HG02884 (cell line): Measurements from ENCODE around the gene LY6G6F.
"Not testable (repeated sequence)": the region's sequence is repeated elsewhere in the genome, so short reads cannot be mapped to it uniquely, and the experiment has no call there.

Source experiments
- ATAC-seq: cut with Tn5 transposase; IDR thresholded peaks from one replicate; pipeline ENCODE4 v1.9.1; 2021; ENCODE audit warnings: mild to moderate bottlenecking, moderate library complexity; ENCODE audit not compliant: unreplicated experiment

The LY6G6F gene

GRCh38 chr6:31701666-31702404 lies 4.8 kb upstream of the LY6G6F start:
- no peak for ATAC-seq

DNA sequence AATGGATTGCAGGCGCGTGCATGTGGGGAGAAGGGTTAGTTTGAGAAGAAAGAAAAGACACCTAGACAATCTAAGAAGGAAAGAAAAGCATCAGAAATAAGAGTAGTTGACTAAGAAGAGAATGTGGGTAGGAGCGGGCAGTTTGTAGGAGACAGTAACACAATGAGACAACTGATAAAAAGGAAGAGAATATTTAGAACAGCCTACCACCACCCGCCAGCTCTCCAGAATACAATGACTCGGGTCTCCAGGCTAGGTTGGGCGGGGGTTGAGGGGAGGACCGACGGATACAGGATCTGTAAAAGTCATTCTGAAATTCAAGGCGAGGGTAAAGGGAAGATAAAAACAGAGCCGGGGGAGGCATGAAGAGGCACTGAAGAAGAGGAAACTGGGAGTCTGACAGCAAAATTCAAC lies 4.3 kb upstream of the LY6G6F start:
- no peak for ATAC-seq

- peak; percentile 80 for ATAC-seq
These were observed 3.6 kb upstream of the LY6G6F start, which contains the start of gene ABHD16A for GRCh38 chr6:31702819-31703716. Gene ABHD16A, minus strand, starts transcription at chr6:31703324. Its CDS starts 43 bp downstream, at chr6:31703281.

DNA sequence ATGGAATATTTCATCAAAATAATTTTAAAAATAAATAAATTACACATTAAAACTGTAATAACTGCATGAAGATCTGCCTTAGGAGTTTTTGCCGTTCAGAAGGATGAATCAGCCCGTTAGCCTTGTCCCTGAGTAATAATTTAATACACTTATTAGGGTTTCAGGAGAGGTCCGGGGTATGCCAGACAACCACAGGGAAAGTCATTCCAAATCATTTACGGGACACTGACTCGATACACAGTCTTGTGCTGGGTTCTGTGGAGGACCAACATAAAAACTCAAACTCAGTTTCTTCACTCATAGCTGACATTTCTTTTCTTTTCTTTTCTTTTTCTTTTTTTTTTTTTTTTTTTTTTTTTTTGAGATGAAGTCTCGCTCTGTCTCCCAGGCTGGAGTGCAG lies 735 bp upstream of the LY6G6F start:
- no peak for ATAC-seq

DNA sequence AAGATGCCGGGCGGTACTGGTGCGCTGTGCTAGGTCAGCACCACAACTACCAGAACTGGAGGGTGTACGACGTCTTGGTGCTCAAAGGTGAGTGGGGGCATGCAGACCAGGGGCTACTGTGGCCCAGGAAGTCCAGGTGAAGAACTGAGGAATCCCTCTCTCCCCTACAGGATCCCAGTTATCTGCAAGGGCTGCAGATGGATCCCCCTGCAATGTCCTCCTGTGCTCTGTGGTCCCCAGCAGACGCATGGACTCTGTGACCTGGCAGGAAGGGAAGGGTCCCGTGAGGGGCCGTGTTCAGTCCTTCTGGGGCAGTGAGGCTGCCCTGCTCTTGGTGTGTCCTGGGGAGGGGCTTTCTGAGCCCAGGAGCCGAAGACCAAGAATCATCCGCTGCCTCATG lies 1.0 kb downstream of the LY6G6F start:
- ATAC-seq = no peak

GRCh38 chr6:31708224-31708623 lies 1.6 kb downstream of the LY6G6F start:
- no peak for ATAC-seq

DNA sequence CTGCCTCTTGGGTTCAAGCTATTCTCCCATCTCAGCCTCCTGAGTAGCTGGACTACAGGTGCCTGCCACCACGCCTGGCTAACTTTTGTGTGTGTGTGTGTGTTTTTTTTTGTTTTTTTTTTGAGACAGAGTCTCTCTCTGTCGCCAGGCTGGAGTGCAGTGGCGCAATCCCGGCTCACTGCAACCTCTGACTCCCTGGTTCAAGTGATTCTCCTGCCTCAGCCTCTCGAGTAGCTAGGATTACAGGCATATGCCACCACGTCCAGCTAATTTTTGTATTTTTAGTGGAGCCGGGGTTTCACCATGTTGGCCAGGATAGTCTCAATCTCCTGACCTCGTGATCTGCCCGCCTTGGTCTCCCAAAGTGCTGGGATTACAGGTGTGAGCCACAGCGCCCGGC lies 2.5 kb downstream of the LY6G6F start:
- not testable (repeated sequence) for ATAC-seq

DNA sequence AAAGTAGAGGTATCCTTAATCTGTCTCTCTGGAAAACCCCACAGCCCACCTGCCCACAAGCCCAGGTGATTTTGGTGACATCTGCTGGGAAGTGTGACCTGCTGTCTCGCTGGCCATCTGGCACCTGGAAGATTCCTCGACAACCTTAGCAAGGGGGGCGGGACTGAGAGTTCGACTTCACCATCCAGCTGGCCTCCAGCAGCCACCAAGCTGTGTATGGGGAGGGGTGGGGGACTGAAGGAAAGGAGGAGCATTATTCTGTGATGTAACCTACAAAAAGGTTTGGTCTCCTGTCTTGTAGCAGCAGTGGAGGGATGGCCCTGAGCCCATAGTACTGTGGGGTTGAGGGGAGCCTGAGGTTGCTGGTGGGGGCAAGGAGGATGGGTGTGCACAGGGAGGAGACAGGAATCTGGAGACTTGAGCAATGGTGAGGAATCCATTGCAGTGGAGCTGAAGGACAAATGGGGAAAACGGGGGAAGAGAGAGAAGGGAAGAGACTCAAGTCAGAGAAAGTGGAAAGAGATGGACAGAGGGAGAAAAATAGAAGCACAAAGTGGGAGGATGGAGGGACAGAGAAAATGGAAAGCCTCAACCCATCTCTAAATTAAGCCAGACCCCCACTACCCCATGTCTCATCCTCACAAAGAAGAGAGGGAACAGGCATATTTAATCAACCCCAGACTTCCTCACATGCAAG lies 4.0 kb downstream of the LY6G6F start:
- no peak for ATAC-seq

DNA sequence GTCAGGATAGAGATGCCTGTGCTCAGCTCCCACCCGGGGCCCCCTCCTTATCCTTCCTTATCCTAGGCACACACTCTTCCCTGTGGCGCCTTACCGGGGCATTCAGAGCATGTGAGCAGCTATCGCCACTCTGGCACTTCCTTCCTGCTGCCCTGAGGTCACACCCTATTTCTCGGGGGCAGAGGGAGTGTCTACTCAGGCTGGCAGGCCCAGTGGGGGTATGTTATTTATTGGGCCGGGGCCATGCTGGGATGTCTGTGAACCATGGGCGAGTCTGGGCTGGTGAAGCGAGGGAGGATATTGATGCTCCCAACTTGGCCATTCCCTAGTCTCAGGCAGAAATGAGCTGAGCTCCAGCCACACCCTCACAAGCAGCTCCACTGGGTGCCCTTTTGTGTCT lies 4.6 kb downstream of the LY6G6F start:
- ATAC-seq = no peak

DNA sequence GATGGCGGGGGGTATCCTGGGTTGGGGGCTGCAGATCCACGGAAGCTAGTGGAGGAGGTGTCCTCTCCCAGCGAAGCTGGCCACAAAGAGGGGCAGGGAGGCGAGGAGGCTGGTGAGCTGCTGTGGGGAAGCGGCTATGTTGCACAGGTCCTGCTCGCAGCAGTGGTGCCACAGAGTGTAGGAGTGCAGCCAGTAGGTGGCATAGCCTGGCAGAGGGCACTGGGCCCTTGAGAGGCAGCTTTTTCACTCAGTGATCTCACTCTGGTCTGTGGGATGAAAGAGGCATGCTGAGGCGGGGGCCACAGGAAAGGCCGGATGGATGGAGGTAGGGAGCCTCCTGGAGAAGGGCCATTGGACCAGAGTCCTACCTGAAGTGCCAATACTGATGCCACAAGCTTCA lies 5.6 kb downstream of the LY6G6F start:
- no peak for ATAC-seq

GRCh38 chr6:31713465-31713864 lies 6.8 kb downstream of the LY6G6F start:
- no peak for ATAC-seq

DNA sequence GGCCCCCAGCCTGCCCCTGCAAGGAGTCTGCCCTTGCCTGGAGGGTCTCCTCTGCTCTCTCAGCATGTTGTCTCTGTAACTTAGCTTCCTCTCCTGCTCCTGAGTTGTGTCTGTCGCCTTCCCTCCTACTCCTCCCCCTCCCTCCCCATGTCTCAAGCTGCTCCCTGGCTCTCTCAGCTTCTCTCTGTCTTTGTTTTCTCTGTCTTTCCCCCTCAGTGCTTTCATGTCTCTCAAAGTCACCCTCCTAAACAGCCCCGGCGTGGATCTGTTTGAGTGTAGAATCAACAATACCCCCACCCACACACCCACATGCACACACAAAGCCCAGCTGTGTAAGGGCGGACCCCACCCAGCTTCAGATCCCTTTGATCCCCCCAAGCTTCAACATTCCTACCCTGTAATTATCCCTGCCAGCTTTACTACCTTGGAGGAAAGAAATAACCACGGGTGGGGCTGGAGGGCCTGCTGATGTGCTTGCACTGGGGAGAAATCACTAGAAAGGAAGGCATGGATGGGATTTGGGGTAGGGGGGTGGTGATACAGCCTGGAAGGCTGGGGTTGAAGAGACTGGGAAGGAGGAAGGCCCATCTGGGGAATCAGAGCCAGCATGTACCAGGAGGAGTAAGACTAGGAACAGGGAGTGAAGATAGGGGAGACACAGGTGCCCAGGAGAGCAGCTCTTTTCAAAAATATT lies 7.5 kb downstream of the LY6G6F start:
- ATAC-seq = no peak

DNA sequence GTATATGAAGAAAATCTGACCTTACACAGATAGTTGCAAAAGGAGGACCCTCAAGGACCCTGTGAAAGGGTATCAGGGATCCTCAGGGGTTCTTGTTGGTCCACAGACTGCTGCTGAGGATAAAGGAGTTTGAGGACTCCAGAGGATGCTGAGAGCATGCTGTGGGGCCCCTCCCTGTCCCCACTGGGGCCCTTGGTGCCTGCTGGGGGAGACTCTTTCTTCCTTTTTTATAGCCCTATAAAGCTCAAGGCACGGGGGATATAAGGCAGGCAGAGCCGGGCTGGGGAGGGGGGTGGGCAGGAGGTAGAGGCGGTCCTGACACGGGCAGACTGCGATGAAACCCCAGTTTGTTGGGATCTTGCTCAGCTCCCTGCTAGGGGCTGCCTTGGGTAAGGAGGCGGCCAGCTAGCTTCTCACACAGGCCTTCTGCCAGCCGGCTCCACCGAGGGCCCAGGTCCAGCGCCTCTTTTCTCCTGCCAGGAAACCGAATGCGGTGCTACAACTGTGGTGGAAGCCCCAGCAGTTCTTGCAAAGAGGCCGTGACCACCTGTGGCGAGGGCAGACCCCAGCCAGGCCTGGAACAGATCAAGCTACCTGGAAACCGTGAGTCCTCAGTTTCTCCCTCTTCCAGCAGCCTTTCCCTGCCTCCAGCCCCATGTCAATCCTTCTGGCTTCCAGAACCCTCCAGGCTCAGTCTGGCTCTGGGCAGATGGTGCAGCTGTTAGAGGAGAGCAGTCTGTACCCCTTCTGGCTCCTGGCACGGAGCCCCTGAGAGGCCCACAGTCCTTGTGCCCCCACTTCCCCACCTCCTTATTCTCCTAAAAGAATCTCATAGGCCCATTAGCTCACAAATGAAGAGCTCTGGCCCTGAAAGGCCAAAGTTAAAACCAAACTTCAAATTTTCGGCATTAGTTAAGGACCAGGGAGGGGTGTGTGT lies 8.6 kb downstream of the LY6G6F start, which contains the start of gene LY6G6D:
LY6G6D (plus strand) TSS at position 327 of the 937 bp plus-strand sequence; CDS start at position 335, 8 bp downstream.
- no peak for ATAC-seq

- ATAC-seq = no peak
These were observed 11.0 kb downstream of the LY6G6F start for GRCh38 chr6:31717499-31718222.

- ATAC-seq = no peak
These were observed 11.6 kb downstream of the LY6G6F start for GRCh38 chr6:31718265-31718664.

GRCh38 chr6:31719001-31719400 lies 12.3 kb downstream of the LY6G6F start:
- no peak for ATAC-seq

- no peak for ATAC-seq
These were observed 13.6 kb downstream of the LY6G6F start for GRCh38 chr6:31720196-31720770.

DNA sequence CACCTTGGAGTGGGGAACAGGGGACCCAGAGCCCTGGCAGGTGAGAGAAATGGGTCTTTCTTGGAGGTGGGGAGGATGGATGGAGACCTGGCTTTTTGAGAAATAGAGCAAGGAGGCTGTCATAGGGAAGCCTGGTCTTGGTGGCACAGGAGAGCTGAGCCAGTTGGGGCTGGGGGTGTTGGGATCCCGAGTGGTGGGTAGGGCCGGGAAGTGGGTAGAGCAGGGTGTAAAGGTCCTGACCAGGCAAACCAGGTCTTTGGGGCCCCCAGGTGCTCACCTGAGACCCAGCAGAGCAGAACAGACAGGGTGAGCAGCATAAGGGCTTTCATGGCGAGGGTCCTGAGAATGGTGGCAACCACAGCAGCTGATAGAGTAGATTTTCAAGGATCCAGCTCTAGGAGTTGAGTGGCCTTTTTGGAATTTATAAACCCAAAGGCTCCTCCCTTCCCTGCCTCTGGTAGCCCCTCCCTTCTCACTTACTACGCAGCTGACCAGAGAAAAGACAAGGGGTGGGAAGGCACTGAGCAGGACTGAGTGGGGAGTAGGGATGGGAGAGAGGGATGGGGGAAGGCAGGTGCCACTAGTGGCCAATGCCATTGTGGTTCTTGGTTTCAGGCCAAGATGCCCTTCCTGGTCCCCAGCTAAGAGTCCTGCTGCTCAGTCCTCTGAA lies 14.8 kb downstream of the LY6G6F start, which contains the start of gene LY6G6C:
LY6G6C (minus strand) TSS at position 396 of the 670 bp plus-strand sequence; CDS start at position 329, 67 bp downstream.
- no peak for ATAC-seq
